GM18520 (cell line): ENCODE results near the gene TTC9B.
"Not testable (repeated sequence)": the region's sequence is repeated elsewhere in the genome, so short reads cannot be mapped to it uniquely, and the experiment has no call there.

Experiments
- ATAC-seq: cut with Tn5 transposase; IDR thresholded peaks from one replicate; pipeline ENCODE4 v1.9.1; 2021; ENCODE audit not compliant: unreplicated experiment

Gene TTC9B

GRCh38 chr19:40233811-40234389, 15.7 kb upstream of the TTC9B start:
- ATAC-seq, result no peak

- no peak for ATAC-seq
Observed at GRCh38 chr19:40232949-40233810, 15.0 kb upstream of the TTC9B start.

GRCh38 chr19:40232479-40232878, 14.3 kb upstream of the TTC9B start:
- no peak for ATAC-seq

- no peak for ATAC-seq
Observed at GRCh38 chr19:40231544-40232424, 13.6 kb upstream of the TTC9B start.

- ATAC-seq, result no peak
Observed at GRCh38 chr19:40231057-40231456, 12.9 kb upstream of the TTC9B start.

- no peak for ATAC-seq
Observed at GRCh38 chr19:40229926-40230417, 11.8 kb upstream of the TTC9B start.

GRCh38 chr19:40229484-40229883, 11.3 kb upstream of the TTC9B start:
- ATAC-seq, result no peak

GRCh38 chr19:40228863-40229262, 10.7 kb upstream of the TTC9B start:
- no peak for ATAC-seq

- ATAC-seq, result no peak
Observed at GRCh38 chr19:40228346-40228745, 10.2 kb upstream of the TTC9B start.

- no peak for ATAC-seq
Observed at GRCh38 chr19:40225440-40226305, 7.5 kb upstream of the TTC9B start.

- no peak for ATAC-seq
Observed at GRCh38 chr19:40224342-40225150, 6.4 kb upstream of the TTC9B start.

GRCh38 chr19:40223135-40223822, 5.1 kb upstream of the TTC9B start:
- ATAC-seq, result no peak

GRCh38 chr19:40221858-40222619, 3.9 kb upstream of the TTC9B start:
- no peak for ATAC-seq

- ATAC-seq, result no peak
Observed at GRCh38 chr19:40220674-40221073, 2.5 kb upstream of the TTC9B start.

- ATAC-seq, result no peak
Observed at GRCh38 chr19:40219721-40220276, 1.6 kb upstream of the TTC9B start.

- ATAC-seq, result not testable (repeated sequence)
Observed at GRCh38 chr19:40219029-40219428, 845 bp upstream of the TTC9B start.

- no peak for ATAC-seq
Observed at GRCh38 chr19:40217027-40217810, 965 bp downstream of the TTC9B start.

- no peak for ATAC-seq
Observed at GRCh38 chr19:40216777-40217026, 1.5 kb downstream of the TTC9B start.
